Measurements from ENCODE around the gene ALDH3A2.

DNA sequence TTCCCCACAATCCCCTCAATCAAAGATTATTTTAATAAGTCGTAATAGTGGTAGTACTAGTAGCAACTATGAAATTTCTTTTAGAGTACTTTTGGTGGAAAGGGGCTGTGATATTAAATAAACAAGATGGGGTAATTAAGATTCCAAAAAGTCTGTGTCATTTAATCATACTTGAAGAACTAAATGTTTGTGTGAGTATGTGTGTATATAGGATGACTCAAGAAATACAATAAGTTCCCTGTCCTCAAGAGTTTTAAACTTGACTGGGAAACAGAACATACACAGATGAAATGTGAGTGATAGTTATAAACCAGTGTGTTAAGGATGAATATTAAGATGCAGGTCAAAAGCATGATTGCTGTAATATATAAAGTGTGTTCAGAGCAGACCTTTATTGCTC, 2.3 kb downstream of the ALDH3A2 start:
- TF ChIP-seq, protein P1, sequence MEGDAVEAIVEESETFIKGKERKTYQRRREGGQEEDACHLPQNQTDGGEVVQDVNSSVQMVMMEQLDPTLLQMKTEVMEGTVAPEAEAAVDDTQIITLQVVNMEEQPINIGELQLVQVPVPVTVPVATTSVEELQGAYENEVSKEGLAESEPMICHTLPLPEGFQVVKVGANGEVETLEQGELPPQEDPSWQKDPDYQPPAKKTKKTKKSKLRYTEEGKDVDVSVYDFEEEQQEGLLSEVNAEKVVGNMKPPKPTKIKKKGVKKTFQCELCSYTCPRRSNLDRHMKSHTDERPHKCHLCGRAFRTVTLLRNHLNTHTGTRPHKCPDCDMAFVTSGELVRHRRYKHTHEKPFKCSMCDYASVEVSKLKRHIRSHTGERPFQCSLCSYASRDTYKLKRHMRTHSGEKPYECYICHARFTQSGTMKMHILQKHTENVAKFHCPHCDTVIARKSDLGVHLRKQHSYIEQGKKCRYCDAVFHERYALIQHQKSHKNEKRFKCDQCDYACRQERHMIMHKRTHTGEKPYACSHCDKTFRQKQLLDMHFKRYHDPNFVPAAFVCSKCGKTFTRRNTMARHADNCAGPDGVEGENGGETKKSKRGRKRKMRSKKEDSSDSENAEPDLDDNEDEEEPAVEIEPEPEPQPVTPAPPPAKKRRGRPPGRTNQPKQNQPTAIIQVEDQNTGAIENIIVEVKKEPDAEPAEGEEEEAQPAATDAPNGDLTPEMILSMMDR (IDR thresholded peaks at IDR 0.05) = no peak
- TF ChIP-seq POLR2A (IDR thresholded peaks at IDR 0.05) = no peak
